ENCODE measurements around the gene BACH2. TPM values are rescaled to one million over a fixed set of nuclear protein-coding genes. Genes with fewer than 3 reads are reported as not detected.

BACH2 gene
- total RNA-seq, 1 donor from 2014 or later, result 6.4 TPM

GRCh38 chr6:90197854-90198496 lies 98.7 kb downstream of the BACH2 start:
- Histone ChIP-seq H3K9me3 (no peaks in the 10 kb centered on the region), H3K4me1 (peaks cover 8% of the 10 kb centered on the region), H3K27me3 (no peaks in the 10 kb centered on the region), H3K4me3 (no peak overlapping the region), H3K27ac (no peak overlapping the region), H3K36me3 (no peaks in the 10 kb centered on the region)
- TF ChIP-seq CTCF (IDR thresholded peaks at IDR 0.05) (no peak), POLR2A (IDR thresholded peaks at IDR 0.05) (no peak), POLR2AphosphoS5 (IDR thresholded peaks at IDR 0.05; ENCODE audit: insufficient read depth in 1 of 2, low read depth in 1 of 2) (peak in 1 of 2 donors; percentile 9)
- no peak for DNase-seq (ENCODE audit: extremely low spot score in 2 of 2)
- intact Hi-C loops (cut with DNase I), result no loop called here

- intact Hi-C loops (cut with DNase I), result no loop called here
- no peaks in the 10 kb centered on the region for H3K27me3 ChIP-seq
- TF ChIP-seq POLR2AphosphoS5 (IDR thresholded peaks at IDR 0.05; ENCODE audit: insufficient read depth in 1 of 2, low read depth in 1 of 2), result no peak
- TF ChIP-seq CTCF (IDR thresholded peaks at IDR 0.05), result no peak
- no peak for TF ChIP-seq POLR2A (IDR thresholded peaks at IDR 0.05)
These were observed 101.4 kb downstream of the BACH2 start for GRCh38 chr6:90195094-90195829.

GRCh38 chr6:90194371-90194841 lies 102.2 kb downstream of the BACH2 start:
- H3K27ac ChIP-seq, result no peak overlapping the region
- H3K27me3 ChIP-seq, result no peaks in the 10 kb centered on the region
- no peaks in the 10 kb centered on the region for H3K36me3 ChIP-seq
- peaks cover 8% of the 10 kb centered on the region for H3K4me1 ChIP-seq
- no peak for TF ChIP-seq POLR2AphosphoS5 (IDR thresholded peaks at IDR 0.05; ENCODE audit: insufficient read depth in 1 of 2, low read depth in 1 of 2)
- no peak for TF ChIP-seq POLR2A (IDR thresholded peaks at IDR 0.05)
- TF ChIP-seq CTCF (IDR thresholded peaks at IDR 0.05), result no peak
- DNase-seq (ENCODE audit: extremely low spot score in 2 of 2), result no peak
- intact Hi-C loops (cut with DNase I), result no loop called here
- H3K4me3 ChIP-seq, result no peak overlapping the region
- H3K9me3 ChIP-seq, result no peaks in the 10 kb centered on the region

More at GRCh38 chr6:90195094-90195829, 101.4 kb downstream of the BACH2 start:
- Histone ChIP-seq H3K27ac (no peak overlapping the region), H3K36me3 (no peaks in the 10 kb centered on the region), H3K9me3 (no peaks in the 10 kb centered on the region), H3K4me1 (peaks cover 8% of the 10 kb centered on the region), H3K4me3 (no peak overlapping the region)
- DNase-seq (ENCODE audit: extremely low spot score in 2 of 2), result no peak

GRCh38 chr6:90193359-90193758 lies 103.3 kb downstream of the BACH2 start:
- Histone ChIP-seq H3K4me1 (peaks cover 8% of the 10 kb centered on the region), H3K27me3 (no peaks in the 10 kb centered on the region), H3K36me3 (no peaks in the 10 kb centered on the region), H3K4me3 (no peak overlapping the region), H3K9me3 (no peaks in the 10 kb centered on the region), H3K27ac (no peak overlapping the region)
- intact Hi-C loops (cut with DNase I), result no loop called here
- TF ChIP-seq POLR2A (IDR thresholded peaks at IDR 0.05), result no peak
- no peak for TF ChIP-seq CTCF (IDR thresholded peaks at IDR 0.05)
- no peak for TF ChIP-seq POLR2AphosphoS5 (IDR thresholded peaks at IDR 0.05; ENCODE audit: insufficient read depth in 1 of 2, low read depth in 1 of 2)
- DNase-seq (ENCODE audit: extremely low spot score in 2 of 2), result no peak

- no peak for DNase-seq (ENCODE audit: extremely low spot score in 2 of 2)
- intact Hi-C loops (cut with DNase I), result no loop called here
- TF ChIP-seq POLR2A (IDR thresholded peaks at IDR 0.05) (no peak), CTCF (IDR thresholded peaks at IDR 0.05) (no peak), POLR2AphosphoS5 (IDR thresholded peaks at IDR 0.05; ENCODE audit: insufficient read depth in 1 of 2, low read depth in 1 of 2) (no peak)
- no peak overlapping the region for H3K4me3 ChIP-seq
- H3K4me1 ChIP-seq, result peaks cover 10% of the 10 kb centered on the region
- no peak overlapping the region for H3K27ac ChIP-seq
- H3K9me3 ChIP-seq, result no peaks in the 10 kb centered on the region
- no peaks in the 10 kb centered on the region for H3K27me3 ChIP-seq
- no peaks in the 10 kb centered on the region for H3K36me3 ChIP-seq
These were observed 103.8 kb downstream of the BACH2 start for GRCh38 chr6:90192857-90193256.
